Femur (tissue), 1 donor: ENCODE results near the gene ZNF506.
"Not testable (repeated sequence)": the region's sequence is repeated elsewhere in the genome, so short reads cannot be mapped to it uniquely, and the experiment has no call there.

ENCODE experiments used
- DNase-seq: peaks from one replicate; pipeline ENCODE4 v3.0.0-alpha.2; 2017

Gene ZNF506

DNA sequence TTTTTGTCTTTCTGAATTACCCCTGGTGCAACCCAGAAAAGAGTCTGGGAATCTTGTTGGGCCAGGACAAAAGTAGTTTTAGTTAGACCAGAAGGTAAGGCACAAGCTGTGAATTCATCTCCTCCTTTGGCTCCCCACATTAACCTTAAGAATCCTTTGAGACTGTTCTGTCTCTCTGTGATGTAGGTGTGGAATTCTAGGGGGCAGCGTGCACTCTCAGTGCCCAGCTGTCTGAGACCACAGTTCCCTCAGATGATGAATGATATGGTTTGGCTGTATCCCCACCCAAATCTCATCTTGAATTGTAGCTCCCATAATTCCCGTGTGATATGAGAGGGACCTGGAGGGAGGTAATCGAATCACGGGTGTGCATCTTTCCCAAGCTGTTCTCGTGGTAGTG is 43.9 kb downstream of the ZNF506 start:
- no peak for DNase-seq

DNA sequence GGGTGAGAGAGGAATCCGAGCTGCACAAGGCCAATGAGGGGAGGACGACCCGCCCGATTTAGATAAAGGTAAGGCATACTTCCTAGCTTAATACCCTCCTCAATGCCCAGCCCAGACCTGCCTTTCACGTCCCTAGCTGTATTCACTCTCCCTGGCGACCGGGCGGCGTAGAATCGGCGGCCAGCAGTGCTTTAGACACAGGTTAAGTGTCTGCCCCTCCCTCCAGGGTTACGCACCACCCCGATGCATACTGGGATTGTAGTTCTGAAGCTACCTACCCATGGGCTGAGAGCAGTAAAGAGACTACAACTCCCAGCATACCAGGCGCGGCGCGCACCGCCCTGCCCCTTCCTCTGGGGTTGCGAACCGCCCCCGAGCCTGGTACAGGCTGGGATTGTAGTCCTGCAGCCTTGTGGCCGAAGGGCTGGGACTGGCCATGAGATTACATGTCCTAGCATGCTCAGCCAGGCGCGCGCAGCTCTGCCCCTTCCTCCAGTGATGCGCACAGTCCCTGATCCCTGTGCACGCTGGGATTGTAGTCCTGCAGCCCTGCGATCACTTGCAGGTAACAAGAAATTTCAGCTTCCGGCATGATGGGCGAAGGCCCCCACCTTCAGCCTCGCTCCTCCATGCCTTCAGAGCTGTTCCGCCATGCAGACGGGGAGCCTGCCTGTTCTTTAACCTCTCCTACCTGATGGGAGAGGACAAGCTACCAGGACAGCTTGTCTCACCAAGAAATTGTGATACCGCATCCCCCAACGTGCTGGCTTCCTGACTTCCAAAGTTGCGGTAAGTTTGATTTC is 45.1 kb downstream of the ZNF506 start:
- peak; percentile 98 for DNase-seq

DNA sequence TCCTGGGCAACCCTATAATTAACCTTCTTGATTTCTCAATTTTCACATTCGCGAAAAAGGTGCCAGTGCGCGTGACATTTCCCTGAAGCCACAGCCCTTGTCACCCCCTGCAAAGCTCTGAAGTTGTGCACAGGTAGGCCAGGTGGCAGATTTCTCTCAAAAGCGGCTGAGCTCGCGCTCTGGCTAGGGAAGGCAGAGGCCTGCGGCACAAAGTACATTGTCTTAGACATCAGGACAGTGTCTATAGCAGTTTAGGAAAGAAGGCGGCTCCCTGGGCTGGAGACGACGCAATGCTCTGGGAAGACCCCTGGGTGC is 45.7 kb downstream of the ZNF506 start:
- DNase-seq: no peak

DNA sequence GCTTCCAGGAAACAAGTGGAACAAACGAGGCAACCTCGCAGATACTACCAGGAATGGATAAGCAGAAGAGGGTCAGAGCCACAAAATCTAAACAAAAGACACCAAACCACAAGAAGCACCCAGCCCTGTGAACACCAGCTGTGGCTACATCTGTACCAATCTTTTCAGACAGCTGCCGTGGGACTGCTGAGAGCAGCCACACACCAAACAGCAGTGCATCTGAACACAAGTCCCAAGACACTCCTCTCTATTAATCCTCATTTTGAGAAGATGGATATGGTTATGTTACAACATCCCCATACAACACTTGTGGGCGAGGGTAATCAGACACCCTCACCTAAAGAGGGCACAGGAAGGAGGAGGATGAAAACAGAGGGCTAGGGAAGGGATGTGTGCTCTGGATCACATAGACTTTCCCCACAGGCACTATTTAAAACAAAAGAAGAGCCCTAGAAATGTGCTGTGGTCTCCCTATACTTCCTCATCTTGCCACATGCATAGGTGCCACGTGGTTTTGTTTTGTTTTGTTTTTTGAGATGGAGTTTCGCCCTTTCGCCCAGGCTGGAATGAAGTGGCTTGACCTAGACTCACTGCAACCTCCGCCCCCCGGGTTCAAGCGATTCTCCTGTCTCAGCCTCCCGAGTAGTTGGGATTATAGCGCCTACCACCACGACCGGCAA is 47.1 kb downstream of the ZNF506 start:
- no peak for DNase-seq

DNA sequence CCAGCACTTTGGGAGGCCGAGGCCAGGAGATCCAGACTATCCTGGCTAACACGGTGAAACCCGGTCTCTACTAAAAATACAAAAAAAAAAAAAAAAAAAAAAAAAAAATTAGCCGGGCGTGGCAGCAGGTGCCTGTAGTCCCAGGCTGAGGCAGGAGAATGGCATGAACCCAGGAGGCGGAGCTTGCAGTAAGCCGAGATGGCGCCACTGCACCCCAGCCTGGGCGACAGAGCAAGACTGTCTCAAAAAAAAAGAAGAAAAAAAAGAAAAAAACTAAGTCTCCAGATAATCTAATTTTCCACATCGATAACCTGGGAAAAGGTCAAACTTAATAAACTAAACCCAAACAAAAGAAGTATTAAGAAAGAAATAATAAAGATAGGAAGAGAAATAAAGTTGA is 49.6 kb downstream of the ZNF506 start:
- not testable (repeated sequence) for DNase-seq

DNA sequence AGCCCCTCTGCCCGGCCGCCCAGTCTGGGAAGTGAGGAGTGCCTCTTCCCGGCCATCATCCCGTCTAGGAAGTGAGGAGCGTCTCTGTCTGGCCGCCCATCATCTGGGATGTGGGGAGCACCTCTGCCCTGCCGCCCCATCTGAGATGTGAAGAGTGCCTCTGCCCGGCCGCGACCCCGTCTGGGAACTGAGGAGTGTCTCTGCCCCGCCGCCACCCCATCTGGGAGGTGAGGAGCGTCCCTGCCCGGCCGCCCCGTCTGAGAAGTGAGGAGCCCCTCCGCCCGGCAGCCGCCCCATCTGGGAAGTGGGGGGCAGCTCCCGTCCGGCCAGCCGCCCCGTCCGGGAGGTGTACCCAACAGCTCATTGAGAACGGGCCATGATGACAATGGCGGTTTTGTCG is 51.6 kb downstream of the ZNF506 start:
- DNase-seq: not testable (repeated sequence)

DNA sequence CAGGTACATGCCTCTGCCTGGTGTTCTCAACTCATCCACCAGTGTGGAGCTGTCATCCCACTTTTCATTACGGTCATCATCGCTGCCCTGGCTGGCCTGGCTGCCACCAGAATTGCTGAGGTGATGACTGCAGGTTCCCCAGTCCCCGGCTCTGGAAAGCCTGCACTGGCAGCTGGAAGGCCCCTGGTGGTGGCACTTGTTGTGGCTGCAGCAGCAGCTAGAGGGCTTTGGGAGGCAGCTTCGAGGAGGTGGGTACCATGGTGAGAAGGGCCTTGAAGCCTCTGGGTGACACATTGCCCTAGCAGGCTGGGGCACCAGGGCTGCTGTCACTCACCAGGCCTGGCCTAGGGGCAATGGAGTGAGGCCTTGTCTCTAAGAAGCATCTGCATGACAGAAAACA is 63.4 kb downstream of the ZNF506 start:
- no peak for DNase-seq

DNA sequence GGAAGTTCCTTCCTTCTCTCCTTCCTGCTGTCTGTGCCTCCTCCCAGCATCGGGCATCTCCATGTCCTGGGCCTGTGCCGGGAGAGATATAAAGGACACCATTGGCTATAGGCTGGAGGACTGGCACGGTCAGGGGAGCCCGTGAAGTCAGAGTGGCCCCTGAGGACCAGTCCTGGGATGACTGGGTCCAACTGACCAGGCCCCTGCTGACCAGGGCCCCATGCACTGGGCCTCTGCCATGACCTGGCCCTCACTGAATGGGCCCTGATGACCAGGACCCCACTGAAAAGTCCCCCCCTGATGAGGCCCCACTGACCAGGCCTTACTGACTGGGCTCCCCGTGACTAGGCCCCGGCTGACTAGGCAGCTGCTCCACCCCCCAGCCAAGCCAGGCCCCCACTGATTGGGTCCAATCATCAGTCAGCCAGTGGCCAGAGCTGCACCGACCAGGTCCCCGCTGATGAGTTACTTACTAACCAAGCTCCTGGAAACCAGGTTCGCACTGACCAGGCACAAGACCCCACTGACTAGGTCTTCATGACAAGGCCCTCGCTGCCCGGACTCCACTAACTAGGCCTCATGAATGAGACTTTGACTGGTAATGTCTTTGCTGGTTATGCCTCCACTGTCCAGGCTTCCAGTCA is 68.7 kb downstream of the ZNF506 start:
- DNase-seq: no peak

DNA sequence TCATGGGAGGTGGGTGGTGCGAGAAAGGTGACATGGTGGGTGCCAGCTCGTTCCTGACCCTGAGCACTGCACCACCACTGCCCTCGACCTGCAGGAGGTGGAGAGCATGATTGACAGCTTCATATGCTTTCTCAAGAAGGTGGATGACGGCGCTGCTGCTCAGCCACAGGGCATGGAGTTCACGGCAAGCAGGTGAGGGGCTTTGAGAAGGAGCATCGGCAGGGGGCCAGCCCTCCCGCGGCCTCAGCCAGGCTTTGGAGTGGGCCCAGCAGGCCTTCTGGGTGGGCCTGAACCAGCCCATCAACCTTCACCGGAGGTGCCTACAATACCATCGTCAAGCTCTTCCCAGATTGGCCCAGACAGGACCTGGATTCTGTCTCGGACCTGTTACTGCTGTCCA is 69.7 kb downstream of the ZNF506 start:
- DNase-seq: no peak

DNA sequence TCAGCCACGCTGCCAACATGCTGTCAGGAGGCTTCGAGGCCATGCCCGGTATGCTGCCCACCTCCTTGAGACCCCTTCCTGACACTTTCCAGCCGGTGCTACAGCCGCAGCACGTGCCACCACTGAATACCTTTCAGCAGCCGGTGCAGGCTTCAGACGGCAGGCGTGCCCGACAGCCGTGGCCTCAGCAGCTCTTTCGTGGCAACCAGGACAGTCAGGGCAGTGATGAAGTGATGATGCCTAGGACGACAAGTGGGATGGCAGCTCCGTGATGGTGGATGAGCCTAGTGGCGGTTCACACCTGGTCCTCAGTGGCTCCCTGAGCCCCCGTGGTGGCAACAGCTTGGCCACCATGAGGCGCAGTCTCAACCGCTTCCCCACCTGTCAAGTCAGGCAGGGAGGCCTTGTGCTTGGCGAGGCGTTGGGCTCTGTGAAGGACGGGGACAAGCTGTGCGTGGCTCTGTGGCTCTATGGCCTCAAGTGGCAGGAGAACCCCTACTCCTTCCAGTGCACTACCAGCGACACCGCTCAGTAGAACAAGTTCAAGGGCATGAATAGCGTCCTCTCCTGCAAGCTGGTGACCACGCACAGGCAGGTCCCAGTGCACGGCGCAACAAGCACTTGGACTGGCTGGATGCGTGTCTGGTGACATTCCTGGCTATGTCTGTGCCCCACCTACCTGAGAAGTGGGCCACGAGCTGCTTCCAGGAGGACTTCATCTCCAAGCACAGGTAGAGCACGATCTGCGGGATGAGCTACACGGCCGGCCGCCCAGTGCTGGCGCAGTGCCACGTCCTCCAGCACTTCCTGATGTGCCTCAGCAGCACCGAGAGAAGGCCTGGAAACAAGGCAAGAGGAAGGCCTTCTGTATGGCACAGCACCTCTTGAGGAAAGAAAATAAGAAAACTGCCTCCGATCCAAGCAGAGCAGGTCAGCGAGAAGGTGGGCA is 70.4 kb downstream of the ZNF506 start:
- DNase-seq: no peak

DNA sequence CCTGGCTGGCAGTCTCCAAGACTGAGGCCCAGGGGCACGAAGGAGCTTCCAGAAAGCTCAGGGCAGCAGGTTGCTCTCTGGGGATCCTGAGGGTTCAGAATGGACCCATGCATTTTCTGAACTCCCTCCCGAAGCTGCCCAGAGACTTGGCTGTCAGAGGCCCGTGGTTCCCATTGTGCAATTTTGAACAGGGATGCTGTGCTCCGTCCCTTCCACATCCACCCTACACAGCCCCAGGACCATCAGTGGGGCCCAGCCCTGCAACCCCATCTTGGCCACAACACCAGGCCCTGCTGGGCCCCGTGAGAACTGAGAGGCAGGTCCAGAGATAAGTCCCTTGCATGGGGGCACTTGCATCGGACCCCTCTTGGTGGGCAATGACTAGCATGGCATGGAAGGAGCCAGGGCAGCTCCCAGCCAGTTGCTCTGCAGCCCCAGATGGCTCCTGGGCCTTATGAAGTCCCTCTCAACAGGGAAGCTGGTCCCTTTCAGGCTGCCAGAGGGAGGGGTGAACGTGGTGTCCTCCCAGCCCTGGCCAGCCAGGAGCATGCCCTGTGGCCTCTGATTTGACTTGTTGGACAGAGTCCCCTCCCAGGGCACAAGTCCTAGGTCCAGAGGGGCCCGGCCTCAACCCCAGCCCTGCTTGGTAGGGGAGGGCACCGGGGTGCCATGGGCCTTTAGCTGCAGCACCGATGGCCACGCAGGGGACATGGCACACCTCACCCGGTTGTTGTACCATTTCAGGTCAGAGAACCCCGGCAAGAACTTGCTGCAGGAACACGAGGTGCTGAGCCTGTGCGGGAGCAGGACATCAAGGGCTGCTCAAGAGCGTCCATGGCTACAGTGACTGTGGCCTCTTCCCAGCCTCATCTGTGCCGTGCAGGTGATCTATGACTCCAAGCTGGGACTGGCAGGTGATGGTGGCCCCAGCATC is 71.4 kb downstream of the ZNF506 start:
- DNase-seq: no peak

DNA sequence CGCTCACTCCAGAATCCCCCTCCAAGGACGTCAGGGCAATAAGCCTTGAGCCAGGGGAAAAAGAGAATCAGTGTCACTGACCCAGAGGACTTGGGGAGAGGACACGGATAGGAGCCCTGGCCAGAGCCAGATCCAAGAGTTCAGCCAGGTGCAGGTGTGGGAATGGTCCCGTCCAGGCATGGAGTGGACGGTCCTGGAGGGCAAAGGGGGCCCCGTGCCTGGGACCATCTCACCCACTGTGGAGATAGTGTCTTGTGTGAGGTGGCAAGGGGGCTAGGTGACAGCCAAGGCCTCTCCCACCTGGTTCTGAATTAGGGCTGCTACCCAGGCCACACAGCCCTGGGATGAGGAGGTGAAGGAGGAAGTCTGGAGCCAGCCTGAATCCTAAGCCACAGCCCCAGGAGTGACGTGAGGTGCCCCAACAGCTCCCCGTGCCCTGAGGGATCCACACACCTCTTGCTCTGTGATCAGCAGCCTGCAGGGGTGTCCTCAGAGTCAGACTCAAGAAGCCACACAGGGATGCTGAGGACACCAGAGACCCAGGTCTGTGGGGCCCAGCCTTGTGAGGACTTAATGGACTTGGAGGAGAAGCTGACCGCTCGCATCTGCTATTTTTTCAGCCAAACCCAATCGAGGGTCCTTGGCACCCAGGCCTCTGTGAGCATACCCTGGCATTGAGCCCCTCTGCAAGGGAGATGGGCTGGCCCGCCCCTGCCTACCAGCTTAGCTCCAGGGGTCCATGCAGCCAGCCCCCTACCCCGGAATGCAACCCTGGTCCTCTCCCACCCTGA is 72.2 kb downstream of the ZNF506 start:
- no peak for DNase-seq

DNA sequence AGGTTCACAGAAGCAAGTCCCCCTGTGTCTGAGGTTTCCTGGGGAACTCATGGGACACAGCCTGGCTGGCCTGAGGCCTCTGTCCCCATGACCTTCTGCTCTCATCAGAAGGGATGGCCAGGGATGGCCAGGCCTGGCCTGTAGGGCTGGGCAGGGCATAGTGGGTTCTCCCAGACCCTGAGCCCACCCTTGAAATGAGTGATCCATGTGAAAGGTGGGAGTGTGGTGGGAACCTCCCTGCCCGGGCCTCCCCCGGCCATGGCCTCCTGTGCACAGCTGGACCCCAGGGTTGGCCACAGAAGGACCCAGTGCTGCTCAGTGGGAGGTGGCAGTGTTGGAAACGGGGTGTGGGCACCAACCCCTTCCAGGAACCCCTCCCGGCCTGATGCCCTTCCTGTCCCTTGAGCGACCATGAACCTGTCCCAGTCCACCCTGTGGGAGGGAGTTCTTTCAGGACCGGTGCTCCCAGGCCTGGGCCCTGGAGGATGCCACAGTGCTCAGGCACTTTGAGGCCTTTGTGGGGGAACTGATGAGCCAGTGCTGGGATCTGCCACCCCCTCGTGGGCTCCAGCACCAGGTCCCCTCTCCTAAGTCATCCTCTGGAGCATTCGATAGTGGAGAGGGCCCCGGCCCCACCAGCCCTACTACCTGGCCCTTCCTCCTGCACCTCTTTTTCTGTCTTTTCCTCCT is 73.2 kb downstream of the ZNF506 start:
- DNase-seq: no peak

DNA sequence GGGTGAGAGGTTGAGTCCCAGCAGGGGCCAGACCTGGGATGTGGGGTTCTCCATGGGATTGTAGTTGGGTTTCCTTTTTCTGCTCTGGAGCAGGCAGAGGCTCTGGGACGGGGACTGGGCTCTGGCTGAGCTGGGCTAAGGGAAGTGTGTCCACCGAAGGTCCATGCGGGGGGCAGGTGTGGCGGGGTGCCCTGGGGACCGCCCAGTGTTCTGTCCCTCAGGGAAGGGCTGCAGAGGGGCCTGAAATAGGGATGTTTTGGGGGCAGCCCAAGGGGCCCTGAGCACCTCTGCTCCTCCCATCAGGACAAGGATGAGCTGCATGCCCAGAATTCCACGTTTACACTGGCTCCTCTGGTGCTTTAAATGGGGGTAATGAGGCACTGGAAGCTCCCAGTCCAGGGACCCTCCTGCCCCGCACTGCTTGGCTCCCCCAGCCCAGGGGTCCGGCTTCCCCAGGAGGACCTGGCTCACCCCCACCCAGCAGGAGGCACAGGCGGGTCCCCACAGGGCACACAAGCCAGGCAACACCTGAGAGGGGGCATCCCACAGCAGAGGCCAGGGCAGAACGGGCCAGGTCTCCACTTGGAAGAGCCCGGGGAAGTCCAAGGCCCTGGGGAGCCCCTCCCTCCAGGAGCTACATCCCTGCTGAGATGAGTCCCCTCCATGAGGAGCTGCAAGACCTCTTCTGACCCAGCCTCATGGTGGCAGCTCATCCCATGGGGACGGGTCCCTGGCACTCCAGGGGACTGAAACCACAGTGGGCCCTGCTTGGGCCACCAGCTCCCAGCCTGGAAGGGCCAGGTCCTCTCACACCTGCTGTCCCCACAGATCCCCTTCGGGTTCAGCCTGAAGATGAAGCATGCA is 74.0 kb downstream of the ZNF506 start:
- no peak for DNase-seq

DNA sequence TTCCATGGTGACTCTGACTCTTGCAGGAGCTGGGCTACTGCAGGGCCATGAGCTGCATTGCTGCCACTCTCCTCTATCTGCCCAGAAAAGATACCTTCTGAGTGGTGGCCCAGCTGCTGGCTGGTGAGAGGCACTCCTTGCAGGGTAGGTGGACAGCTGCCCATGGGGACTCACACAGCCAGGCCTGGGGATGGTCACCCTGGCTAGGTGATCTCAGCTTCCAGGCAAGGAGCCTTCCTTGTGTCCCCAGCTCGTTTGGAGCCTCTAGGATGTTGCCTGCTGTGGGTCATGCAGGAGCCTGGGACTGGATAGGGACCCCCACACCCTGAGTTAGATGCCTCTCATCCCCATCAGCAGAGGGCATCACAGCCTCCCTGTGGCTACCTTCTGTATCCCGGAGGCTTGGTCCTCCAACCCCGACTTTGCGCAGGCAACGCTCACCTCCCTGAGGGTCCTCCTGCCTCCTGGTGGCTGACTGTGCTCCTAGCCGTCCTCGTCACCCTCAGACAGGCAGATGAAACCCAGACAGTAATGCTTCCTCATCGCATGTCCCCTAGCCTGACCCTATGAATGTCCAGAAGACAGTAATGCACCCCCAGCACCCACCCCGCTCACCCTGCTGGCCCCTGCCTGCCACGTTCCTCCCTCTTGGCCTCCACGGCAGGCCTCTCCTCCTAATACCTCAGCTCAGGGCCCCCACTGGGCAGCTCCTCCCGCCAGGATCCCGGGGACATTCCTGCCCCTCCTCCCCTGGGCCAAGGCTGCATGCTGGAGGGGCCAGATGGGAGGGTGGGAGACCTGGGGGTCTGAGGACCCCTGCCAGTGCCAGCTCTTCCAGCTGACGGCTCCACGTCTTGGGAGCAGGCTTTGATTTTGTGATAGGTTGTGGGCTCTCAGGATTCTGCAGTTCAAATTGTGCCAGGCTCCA is 75.0 kb downstream of the ZNF506 start:
- DNase-seq: no peak

DNA sequence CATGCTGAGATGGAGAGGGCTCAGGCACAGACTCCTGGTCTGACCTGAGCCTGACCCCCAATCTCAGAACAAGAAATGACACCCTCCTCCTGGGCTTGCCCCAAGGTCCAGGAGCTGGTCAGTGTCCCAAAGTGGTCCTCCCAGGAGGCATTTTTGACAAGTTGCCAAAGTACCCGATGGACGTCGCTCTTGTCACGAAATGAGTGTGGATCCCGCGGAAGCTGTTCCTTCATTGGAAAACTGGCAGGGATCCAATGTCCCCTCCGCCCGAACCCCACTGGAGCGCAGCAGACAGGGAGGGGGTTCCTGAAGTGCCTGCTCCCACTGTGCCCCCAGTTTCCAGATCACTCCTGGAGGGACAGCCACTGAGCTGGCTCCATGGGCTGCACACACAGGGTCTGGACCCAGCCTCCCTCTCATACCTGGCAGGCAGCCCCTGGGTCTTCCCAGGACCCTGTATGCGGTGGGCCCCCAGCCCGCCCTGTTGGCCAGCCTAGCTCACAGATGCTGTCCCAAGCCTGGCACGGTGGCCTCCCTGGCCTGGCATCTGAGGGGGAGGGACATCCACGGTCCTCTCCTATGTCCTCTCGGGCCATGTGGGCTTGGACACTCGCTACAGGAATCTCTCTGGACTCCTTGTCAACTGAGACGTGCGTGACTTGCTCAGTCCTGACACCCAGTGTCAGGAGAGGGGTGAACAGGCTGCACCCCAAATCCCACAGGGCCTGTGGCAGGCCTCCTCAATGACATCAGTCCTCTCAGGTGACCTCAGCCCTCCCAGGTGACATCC is 75.9 kb downstream of the ZNF506 start:
- DNase-seq: no peak

DNA sequence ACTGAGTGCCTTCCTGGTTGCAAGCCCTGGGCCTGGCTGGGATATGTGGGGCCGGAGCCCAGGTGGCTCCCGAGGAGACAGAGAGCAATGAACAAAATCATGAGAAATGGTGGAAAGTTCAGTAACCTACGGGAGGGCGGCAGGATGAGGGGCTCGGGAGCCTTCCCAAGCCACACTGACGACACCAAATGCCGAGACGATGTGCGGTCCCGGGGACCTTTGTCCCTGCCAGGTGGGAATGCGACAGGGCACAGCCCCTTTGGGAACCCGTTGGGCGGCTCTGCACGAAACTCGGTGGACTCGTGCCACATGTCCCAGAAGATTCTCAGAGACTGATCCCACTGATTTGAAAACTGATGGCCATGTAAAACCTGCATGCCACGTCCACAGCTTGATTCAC is 76.9 kb downstream of the ZNF506 start:
- no peak for DNase-seq
